HG03039 (cell line): ENCODE data around the gene JMJD1C.
A peak's percentile ranks its signal among the peaks of the same experiment; 100 is the strongest.

Source experiments
- ATAC-seq: cut with Tn5 transposase; IDR thresholded peaks from one replicate; pipeline ENCODE4 v1.9.1; 2021; ENCODE audit warnings: mild to moderate bottlenecking, moderate library complexity; ENCODE audit not compliant: unreplicated experiment

The JMJD1C gene

DNA sequence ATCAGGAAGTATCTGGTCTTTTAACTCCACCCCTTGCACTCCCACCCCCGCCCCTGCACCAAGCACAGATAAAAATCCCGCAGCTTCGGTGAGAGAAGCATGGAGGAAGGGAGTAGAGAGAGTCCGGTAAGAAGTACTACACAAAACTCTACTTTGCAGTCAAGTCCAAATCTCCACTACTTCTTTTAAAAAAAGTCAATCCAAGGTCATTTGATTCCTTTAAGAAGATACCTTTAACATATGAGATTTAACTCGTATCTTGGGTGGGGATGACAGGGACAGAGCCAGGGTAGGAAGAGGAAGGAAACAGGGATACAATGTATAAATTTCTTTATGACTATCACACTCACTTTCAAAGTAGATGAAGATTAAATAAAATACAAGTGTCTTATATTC is 200.6 kb downstream of the JMJD1C start:
- ATAC-seq, result no peak

DNA sequence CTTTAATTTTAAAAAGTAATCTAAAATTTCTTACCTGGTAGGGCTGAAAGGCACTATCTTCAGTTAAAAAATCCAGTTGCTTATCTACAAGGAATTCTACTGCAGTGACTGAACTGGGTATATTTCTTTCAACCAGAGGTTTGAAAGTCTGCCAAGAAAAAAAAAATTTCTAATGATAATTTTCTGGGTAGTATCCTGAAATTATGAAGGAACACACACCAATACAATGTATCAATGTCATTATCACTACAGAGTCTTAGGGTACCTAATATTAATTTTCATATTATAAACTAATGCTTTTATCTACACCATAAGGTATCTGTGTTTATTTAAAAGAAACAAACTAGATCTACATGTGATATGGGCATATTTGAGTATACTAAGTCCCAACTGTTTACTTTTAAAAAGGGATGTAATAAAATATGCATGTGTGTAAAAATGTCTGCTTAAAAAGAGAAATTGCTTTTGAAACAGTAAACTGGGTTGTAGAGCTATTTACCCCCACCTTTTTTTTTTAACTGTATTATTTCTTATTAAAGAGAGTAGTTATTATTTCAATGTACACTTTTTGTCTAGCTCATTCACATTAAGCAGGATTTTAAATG is 201.1 kb downstream of the JMJD1C start:
- ATAC-seq, result no peak

DNA sequence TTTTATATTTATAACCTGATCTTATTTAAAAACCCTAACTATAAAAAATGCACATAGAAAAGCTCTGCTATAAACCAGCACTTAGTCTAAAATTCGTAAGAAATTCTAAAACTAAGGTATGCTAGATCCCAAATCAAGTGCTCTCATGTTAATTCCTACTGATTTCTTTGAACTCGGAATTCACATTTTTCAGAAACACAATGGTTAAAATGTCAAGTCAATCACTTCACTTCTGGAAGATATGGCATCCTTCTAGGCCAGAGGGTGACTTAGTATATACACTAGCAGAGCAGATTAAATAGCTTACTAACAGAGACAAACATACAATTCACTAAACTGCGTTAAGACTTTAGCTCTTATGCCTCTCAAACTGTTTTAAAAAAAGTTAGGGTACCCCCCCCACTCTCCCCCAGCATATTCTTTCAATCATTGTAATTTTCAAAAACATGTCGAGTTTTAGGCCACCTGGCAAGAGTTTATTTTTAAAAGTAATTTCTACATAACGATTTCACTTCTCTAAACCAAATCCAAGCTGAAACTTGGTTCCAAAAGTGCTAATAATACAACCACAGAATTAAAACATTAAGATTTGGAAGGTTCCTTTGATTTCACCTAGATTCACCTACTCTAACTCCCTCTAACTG is 203.2 kb downstream of the JMJD1C start:
- no peak for ATAC-seq

DNA sequence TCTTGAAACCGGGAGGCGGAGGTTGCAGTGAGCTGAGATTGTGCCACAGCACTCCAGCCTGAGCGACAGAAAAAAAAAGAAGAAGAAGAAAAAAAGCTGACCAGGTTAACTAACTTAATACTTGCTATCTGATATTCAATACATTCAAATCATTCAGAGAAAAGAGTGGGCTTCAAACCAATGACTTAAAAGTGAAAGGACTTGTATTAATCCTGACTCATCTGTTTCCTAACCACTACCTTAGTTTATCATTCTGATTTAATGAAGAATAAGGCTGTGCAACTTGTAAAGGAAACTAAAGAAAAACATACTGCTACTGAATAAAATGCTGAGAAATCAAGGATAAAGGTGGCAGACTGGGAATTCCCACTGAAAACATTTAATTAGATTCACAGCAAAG is 204.3 kb downstream of the JMJD1C start:
- peak; percentile 35 for ATAC-seq

DNA sequence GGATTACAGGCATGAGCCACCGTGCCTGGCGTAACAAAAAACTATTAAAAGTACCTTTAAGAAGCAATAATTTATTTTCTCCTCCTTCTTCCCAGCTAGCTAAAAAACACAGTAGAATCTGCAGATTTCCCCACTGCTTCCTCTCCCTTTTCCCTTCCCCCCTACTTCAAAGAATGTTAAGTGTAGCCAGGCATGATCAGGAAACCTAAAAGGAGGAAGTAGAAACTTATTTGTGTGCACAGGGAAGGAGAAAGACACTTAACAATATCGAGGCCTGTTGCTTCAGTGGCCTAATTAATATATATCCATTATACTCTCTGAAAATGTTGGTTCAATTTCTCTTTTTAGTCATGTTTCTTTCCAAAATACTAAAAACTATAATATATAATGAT is 204.9 kb downstream of the JMJD1C start:
- no peak for ATAC-seq

DNA sequence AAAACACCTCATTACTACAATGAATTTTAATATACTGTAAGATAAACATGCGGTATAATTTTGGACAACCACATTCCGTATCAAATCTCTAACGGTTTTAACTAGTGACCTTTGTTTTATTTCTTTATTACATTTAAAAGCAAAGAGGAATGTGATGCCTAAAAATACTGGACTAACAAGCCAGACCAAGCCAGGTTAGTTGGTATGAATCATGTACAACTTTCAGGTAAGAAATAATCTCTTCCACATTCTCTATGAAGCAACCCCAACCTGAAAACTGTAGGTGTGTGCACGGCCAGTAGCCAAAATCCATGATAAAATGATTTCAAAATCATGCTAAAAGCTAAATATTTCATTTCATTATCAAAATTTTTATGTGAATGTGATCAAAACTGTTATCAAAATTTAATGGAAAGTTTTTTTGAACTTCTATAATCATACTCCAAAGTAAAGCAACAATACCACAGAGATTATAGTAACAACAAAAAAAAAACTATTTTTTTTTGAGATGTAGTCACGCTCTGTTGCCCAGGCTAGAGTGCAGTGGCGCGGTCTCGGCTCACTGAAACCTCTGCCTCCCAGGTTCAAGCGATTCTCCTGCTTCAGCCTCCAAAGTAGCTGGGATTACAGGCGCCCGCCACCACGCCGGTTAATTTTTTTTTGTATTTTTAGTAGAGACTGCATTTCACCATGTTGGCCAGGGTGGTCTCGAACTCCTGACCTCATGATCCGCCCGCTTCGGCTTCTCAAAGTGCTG is 205.5 kb downstream of the JMJD1C start:
- ATAC-seq, result no peak

DNA sequence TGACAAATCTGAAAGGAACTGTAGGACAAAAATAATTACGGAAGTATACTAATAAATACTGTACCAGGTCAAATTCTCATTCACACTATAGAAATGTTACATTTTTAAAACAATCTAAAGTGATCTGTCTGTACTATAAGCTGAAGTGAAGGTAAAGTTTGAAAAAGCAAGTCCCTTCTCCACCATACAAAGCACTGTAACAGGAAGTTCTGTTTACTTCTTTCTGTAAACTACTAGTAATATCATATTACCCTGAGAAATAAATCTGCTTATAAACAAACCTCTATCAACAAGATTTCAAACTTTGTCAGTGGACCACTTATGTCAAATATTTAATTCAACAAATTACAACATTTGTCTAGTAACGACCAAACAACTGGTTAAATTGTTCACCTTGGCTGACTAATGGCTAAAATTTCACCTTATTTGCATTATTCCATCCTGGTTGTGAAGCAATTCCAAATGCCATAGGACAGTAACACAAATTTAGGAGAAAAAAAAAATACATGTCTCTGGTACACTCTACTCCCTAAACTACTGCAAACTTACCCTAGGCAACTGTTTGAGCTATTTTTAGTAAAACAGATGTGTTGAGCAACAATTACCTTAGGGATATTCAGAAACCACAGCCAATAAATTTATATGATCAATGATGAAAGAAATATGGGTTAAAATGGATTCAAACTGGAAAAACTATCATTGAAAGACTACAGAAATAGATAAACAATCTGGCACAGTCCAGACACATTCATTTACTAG is 206.7 kb downstream of the JMJD1C start:
- no peak for ATAC-seq

DNA sequence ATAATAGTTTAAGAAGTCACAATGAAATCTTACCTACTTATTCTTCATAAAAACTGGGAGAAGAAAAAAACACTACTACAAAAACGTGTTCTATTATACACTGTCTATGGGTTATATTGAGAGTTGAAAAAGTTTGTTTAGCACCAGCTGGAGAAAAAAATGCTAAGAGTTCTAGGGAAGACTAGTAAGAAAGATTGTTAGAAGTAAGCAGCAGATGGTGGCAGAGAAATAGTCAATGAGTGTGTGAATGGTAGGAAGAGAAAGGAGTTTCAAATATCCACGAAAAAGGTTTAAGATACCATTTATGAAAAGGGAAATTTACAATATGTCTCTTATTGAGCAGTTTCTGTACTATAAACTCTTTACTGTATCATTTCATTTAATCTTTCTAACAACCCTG is 208.0 kb downstream of the JMJD1C start:
- no peak for ATAC-seq

DNA sequence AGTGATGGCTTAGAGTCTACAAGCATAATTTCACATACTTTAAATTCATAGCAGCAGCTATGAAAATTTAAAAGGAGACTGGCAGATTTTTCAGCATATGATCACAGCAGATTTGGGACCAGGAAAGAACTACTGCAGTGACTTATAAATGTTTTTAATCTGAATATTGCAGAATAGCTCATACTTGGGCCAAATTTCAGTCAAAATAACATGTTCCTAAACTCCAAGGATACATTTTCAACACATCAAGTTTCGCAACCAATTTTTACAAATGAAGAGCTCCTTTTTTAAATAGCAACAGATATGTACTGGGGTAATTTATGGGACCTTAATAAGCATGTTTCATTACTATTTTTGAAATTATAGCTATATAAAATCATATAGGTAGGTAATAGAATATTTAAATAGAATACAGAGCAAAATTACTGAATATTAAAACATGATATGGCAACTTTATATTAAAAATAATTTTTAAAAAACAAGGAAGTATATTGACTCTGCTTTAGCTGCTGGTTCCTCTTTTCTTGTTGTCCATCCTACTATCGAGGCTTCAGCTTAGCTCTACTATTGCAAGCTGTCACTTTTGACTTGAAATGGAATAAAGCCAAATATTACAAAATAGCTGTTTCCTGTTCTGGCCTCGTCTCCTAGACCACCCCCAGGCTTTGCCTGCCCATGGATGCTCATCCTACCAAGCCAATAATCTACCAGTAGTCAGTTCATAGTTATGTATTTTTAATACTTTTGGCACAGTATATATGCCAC is 209.6 kb downstream of the JMJD1C start:
- ATAC-seq, result no peak

DNA sequence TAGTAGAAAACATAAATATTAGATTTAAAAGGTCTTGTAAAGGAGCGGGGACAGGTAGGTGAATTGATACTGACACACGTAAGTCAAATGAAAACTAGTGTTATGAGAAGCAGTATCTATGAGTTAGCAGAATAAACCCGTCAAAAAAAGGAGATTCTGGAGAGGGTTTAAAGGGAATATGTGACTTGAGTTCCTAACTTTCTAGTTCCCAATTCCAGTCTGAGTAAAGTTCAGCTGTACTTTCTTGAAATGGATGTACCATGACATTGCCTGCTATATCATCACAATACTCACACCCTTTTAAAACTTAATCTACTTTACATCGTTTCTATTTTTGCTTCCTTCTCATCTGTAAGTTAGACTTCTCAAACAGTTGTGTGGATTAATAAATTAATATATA is 210.5 kb downstream of the JMJD1C start:
- no peak for ATAC-seq

DNA sequence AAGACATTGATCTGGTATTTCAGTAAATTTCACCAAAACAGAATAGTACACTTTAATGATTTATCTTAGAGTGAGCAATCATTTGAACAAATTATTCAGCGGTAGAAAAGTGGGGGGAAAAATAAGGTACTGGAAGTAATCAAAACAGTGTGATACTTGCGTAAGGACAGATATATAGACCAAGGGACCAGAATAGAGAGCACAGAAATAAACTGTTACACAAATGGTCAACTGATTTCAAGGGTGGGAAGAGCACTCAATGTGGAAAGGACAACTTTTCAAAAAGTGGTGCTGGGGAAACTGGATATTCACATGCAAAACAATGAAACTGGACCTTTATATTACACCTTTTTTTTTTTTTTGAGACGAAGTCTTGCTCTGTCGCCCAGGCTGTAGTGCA is 212.7 kb downstream of the JMJD1C start:
- ATAC-seq, result no peak

DNA sequence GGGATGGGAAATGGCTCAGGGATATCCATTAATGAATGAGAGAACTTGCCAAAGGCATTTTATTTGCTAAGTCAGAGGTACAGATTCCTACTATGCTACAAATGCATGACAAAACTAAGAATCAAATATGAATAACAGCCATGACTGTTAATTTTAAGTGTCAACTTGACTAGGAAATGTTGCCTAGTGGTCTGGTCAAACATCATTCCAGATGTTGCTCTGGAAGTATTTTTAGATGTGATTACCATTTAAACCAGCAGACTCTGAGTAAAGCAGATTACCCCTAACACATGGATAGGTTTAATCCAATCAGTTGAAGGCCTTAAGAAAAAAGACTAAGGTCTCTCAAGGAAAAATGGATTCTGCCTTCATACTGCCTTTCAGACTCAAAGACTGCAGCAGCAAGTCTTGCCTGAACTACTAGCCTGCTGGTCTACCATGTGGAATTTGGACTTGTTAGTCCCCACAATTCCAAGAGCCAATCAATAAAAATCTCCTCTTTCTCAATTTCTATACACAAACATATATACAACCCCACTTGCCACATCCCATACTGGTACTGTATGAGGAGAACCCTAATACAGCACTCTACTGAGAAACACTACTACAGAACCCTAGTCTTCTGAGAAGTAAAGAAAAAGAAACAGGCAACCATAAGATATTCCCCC is 213.5 kb downstream of the JMJD1C start:
- ATAC-seq, result no peak

DNA sequence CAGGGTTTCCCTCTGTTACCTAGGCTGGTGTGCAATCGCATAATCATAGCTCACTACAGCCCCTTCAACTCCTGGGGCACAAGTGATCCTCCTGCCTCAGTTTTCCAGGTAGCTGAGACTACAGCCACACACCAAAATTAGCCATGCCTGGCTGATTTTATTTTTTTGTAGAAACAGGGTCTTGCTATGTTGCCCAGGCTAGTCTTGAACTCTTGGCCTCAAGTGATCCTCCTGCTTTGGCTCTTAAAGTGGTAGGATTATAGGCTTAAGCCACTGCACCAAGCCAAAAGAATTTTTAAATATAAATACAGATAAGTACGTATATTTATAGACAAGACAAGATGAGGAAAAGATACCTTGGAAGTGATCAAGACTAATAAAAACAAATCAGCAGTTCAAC is 215.7 kb downstream of the JMJD1C start:
- ATAC-seq, result no peak

DNA sequence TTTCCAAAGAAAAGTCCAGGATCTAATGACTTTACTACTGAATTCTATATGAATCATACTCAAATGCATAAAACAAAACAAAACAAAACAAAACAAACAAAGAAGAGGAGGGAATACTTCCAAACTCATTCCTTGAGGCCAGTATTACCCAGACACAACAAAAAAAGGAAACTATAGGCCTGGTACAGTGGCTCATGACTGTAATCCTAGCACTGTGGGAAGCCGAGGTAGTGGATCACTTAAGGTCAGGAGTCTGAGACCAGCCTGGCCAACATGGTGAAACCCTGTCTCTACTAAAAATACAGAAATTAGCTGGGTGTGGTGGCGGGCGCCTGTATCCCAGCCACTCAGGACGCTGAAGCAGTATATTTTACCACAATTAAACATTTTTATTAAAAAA is 218.0 kb downstream of the JMJD1C start:
- ATAC-seq, result no peak

DNA sequence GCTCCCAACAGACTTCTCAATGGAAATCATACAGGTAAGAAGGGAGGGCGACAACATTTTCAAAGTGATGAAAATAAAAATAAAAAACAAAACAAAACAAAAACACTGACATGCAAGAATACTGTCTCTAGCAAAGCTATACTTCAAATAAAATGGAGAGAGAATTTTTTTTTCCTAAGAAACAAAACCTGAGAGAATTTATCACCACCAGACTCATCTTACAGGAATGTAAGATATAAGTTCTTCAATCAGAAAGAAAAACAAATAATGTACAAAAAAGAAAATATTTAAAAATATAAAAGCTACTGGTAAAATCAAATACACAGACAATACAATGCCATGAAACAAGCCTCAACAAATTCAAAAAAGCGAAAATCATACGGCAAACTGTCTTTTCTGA is 219.4 kb downstream of the JMJD1C start:
- ATAC-seq, result no peak

DNA sequence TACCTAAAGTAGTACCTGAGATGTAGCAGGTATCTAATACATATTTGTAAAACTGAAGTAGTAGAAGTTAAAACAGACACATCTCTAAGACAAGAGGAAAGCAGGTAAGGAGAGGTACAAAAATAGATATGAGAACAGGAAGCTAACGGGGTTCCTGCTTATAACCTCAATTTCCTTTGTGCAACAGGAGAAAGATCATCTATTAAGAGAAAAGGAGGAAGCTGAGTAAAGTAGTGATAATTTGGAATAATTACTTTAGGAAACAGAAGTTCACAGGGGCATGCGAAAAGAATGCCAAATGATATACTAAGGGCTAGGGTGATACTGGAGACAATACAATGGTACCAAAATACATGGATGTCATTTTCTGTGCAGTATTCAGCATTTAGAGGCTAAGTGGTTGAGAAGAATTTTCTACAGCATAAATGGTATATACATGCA is 223.9 kb downstream of the JMJD1C start:
- no peak for ATAC-seq

DNA sequence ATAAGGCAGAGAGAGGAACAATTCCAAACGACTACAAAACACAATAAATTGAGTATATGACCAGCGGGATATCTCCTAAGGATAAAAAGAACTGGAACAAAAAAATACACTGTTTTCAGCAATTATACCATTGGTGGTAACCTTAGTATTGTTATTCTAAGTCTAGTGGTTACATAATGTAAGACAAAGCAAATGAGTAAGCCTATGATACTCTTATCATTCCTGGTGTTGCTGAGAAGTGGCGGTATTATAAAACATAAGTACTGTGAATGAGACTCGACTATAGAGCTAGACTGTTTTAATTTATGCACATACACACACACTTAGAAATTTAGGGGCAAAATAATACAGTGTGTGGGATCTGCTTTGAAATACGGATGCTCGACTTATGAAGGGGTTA is 225.0 kb downstream of the JMJD1C start:
- no peak for ATAC-seq

DNA sequence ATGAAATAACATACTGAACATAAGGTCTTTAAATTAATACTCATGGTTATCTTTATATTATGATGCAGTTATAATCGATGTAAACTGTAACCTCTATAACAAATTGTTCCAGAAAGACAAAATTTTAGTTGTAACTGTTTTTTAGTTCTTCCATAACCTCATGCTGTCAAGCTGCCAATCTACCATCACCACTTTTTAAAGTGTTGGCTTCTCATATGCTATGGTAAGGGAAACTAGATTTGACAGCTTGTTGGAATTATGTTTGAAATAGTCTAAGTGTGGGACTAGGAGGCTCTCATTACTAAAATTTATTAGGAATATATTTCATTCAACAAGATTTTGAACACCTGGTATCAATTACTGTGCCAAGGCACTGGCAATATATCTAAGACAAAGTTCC is 227.3 kb downstream of the JMJD1C start:
- no peak for ATAC-seq

DNA sequence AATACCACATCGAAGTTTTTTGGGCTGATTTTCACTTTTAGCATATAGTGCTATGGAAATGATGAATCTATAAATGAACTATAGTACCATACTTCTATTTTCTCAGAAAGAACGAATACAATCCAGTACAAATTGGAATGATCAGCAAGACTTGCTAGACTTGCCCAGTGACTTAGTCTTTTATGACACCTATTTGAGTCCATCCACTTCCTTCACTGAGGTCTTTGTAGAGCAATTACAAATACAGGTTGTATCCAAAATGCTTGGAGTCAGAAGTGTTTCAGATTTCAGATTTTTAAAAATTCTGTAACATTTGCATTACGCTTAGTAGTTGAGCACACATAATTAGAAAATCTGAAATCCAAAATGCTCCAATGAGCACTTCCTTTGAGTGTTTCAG is 228.4 kb downstream of the JMJD1C start:
- no peak for ATAC-seq
